ENCODE measurements around the gene HOXB4. TPM values are rescaled to one million over a fixed set of nuclear protein-coding genes. Genes with fewer than 3 reads are reported as not detected.

The HOXB4 gene
- total RNA-seq, 2 experiments from 2014 or later = 5.3 to 6.4 TPM

DNA sequence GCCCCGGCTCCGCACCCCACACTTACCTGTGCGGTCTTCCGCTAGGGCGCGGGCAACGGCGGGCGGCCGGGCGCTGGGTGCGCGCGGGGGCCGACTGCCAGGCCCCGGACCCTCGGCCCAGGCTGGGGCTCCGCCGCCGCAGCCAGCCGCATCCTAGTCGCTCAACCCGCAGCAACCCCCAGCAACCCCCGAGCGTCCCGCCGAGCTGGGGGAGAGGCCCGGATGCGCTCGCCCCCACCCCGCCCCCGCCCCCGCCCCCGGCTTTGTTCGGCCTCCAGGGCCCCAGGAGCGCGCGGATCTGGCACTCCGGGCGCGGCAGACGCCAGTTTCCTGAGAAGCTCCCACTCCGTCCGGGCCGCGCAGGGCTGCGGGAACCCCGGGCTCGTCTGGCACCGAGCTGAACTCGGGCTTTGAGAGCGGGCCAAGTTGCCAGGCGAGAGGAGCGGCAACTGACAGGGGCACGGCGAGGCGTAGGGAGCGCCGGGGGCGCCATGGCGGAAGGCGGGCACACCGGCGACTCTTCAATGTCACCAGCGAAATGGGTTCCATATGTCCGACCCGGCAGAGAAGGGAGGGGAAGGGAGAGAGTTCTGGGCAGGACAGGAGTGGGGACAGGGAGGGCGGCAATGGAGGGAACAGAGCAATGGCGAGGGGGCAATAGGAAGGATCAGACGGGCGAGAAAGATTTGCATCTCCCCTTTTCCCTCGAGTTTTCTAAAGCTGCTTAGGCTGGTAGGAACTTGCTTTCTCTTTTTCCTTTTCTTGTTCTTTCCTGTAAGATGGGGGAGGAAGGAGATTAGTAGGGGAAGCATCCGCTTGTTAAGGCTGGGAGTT lies 13.7 kb downstream of the HOXB4 start:
- H3K27me3 Mint-ChIP-seq = peaks cover 16% of the 10 kb centered on the region
- peaks cover 4% of the 10 kb centered on the region for H3K36me3 Mint-ChIP-seq
- no peak overlapping the region for H3K27ac Mint-ChIP-seq
- no peaks in the 10 kb centered on the region for H3K9me3 Mint-ChIP-seq
- DNase-seq = no peak
- POLR2A ChIA-PET = no interaction called here
- H3K4me1 Mint-ChIP-seq = peaks cover 17% of the 10 kb centered on the region
- H3K4me3 Mint-ChIP-seq = peak overlapping the region; percentile 28
- peak; percentile 15 for ATAC-seq (ENCODE audit: low read depth)

DNA sequence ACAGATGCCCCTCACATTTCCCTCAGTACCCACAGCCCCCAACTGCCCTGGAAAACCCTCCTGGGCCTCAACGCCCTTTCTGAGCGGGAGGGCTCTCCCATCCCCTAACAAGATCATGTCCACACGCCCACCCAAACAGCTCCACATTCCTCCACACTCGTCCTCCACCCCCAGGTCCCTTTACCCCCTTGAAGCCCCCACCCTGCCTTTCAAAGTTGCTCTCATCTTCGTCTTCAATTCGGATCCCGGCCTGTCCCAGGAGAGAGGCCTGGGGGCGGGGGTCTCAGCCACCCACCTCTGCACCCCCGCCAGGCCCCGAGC lies 14.3 kb downstream of the HOXB4 start:
- ATAC-seq (ENCODE audit: low read depth) = no peak
- Mint-ChIP-seq H3K36me3 (peaks cover 2% of the 10 kb centered on the region), H3K27me3 (peaks cover 13% of the 10 kb centered on the region), H3K9me3 (no peaks in the 10 kb centered on the region), H3K4me3 (no peak overlapping the region), H3K27ac (no peak overlapping the region), H3K4me1 (peaks cover 17% of the 10 kb centered on the region)
- POLR2A ChIA-PET = no interaction called here
- no peak for DNase-seq

DNA sequence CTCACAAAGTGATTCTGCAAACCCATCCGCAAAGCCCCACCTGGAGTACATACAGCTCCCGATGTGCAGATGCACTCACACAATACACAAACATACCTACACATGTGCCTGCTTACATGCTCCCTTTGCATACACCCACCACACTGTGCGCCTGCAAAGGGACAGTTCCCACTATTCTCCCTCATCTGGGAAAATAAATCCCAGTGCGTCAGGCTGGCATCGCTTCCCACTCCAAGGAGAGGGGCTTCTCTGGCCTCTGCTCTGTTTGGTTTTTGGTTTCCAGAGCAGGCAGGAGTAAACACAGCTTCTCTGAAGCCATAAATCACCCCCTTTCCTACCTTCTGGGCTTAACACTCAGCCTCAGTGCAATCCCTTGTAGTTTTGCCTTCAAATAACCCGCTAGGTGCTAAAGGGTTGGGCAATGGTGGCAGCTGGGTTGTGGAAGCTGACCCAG lies 14.7 kb downstream of the HOXB4 start:
- peaks cover 14% of the 10 kb centered on the region for H3K4me1 Mint-ChIP-seq
- peaks cover 16% of the 10 kb centered on the region for H3K27me3 Mint-ChIP-seq
- H3K36me3 Mint-ChIP-seq = peaks cover 2% of the 10 kb centered on the region
- POLR2A ChIA-PET = no interaction called here
- no peak for ATAC-seq (ENCODE audit: low read depth)
- DNase-seq = no peak
- no peak overlapping the region for H3K4me3 Mint-ChIP-seq
- no peak overlapping the region for H3K27ac Mint-ChIP-seq
- no peaks in the 10 kb centered on the region for H3K9me3 Mint-ChIP-seq

DNA sequence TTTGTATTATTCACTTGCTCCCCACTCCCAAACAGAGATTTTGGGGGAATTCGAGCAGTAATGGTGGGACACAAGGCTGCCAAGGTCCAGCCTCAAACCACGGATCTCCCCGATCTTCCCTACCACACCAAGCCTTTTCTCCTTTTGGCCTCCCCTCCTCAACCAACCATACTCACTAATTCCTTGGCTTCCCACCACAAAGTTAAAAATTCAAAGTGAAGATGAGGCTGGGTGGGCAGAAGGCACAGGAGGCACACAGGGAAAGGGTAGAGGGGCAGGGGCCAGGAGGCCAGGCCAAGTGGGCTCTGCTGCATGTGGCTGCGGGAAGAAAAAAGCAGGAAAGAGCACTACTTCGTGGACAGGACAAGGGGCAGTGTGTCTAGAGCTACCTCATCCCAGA lies 15.2 kb downstream of the HOXB4 start:
- peaks cover 2% of the 10 kb centered on the region for H3K36me3 Mint-ChIP-seq
- no peak overlapping the region for H3K4me3 Mint-ChIP-seq
- no peak for ATAC-seq (ENCODE audit: low read depth)
- POLR2A ChIA-PET = no interaction called here
- no peaks in the 10 kb centered on the region for H3K9me3 Mint-ChIP-seq
- no peak for DNase-seq
- H3K27ac Mint-ChIP-seq = no peak overlapping the region
- peaks cover 12% of the 10 kb centered on the region for H3K4me1 Mint-ChIP-seq
- H3K27me3 Mint-ChIP-seq = peaks cover 17% of the 10 kb centered on the region

DNA sequence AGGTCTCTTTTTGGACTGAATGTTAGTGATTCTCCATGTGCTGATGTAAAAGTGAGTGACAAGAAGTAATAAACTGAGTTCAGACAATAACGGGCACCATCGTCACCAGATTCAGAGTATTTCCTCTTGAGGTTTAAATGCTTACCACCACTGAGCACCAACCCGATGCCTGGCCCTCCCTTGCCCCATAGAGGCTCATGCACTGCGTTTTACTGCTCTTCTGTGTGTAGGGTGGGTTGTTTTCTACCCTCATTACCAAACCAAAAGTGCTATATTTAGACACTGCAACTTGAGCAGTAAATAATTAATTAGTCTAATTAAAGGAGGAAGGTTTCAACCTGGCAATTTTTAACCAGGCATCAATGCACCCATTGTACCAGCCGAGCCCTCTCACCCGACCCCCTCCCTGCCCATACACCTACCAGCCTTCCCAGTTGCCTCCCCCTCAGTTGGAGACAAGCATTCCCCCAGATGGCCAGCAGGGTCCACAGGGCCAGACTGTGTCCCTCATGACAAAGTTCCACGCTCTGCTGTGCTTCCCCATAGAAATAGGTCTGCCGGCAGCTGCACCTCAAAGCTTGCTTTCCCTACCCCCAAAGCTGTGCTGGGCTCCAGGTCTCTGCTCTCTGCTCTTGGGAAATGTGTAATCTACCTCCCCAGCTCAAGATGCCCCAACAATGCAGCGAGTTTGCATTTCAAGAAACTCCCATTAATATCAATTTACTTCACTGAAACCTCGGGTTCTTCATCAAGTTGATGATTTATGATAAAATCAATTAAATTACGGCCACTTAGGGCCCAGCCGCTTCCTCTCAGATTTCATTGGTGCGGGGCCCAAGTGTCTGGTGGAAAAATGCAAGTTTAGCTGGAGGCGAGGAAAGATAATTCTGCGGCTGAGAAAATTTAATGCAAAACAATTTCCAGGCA lies 16.0 kb downstream of the HOXB4 start:
- H3K9me3 Mint-ChIP-seq = no peaks in the 10 kb centered on the region
- peaks cover 17% of the 10 kb centered on the region for H3K27me3 Mint-ChIP-seq
- POLR2A ChIA-PET = no interaction called here
- peak overlapping the region; percentile 31 for H3K27ac Mint-ChIP-seq
- ATAC-seq (ENCODE audit: low read depth) (peak; percentile 50), DNase-seq (no peak)
- peaks cover 12% of the 10 kb centered on the region for H3K4me1 Mint-ChIP-seq
- H3K4me3 Mint-ChIP-seq = no peak overlapping the region
- peaks cover 2% of the 10 kb centered on the region for H3K36me3 Mint-ChIP-seq

DNA sequence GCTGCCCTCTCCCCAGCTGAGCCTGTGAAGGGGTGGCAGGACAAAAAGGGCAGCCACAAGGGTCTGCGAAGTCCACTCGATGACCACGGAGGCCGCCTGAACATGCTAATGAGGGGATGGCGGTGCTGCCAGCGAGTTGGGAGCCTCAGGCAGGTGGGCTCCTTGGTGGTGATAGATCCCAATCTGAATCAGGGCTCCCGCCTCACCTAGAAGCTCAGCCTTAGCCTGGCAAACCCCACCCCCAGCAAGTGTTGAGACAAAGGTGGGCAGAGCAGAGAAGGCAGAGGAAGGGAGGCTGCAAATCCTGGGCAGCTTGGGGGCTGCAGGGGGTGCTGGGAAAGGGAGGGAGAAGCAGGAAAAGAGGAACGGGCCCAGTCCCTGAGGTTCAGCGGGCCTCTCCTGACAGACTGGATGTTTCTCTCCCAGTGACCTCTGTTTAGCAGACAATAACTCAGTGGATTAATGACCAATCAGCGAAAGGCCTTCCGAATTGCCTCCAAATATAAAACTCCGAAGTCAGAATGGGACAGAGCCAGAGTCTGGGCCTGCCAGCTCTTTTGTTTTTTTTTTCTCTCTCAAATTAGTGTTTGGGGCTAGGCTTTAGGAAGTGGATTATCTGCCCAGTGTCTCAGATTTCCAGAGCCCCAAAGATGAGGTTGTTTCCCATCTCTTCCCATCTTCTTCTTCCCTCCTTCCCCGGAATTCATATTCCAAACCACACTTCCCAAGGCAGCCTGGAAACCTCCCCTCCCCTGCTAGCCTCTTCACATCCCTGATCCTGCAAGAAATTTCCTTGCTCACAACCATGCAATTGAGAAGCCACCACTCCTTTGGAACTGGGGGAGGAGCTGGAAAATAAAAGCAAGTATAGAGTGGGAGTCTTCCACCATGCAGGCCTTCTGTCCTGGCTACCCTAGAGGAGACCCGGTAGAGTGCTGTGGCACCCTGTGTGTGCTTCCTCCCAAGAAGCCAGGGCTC lies 18.0 kb downstream of the HOXB4 start:
- no peak for DNase-seq
- H3K27me3 Mint-ChIP-seq = peaks cover 27% of the 10 kb centered on the region
- no peak overlapping the region for H3K27ac Mint-ChIP-seq
- H3K4me1 Mint-ChIP-seq = peaks cover 23% of the 10 kb centered on the region
- no peak overlapping the region for H3K4me3 Mint-ChIP-seq
- ATAC-seq (ENCODE audit: low read depth) = no peak
- H3K9me3 Mint-ChIP-seq = no peaks in the 10 kb centered on the region
- POLR2A ChIA-PET = no interaction called here
- peaks cover 2% of the 10 kb centered on the region for H3K36me3 Mint-ChIP-seq

DNA sequence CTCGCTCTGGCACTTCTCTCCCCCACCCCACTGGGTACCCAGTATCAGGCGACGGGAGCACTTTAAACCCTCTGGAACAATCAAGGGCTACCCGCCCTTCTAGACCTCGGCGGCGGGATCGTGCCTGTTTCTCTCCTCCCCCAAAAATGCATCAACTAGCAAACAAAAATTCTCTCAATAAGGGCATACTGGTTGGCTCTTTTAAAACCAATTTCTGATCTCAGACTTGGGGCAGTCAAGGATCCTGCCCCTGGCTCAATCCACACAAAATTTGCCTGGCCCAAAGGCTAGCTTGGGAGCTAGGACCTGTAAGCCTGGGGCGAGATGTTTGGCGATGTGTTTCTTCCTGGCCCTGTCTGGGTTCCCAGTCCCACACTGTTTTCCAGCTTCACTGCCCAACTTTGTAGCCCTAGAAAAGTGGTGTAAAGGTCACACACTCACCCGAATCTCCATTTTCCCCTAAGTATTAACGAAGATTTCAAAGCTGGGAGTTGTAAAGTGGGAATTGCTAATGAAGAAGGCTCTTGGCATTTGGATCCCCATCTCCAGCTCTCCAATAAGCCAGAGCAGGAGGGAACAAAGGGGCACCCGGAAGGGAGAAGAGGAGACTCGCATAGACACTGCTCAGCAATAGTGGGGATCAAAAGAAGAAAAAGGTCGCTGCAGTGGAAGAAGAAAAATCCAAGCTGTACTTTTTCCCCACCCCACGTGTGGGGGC lies 18.9 kb downstream of the HOXB4 start:
- H3K27ac Mint-ChIP-seq = no peak overlapping the region
- H3K36me3 Mint-ChIP-seq = peaks cover 2% of the 10 kb centered on the region
- POLR2A ChIA-PET = no interaction called here
- peaks cover 25% of the 10 kb centered on the region for H3K4me1 Mint-ChIP-seq
- H3K9me3 Mint-ChIP-seq = no peaks in the 10 kb centered on the region
- ATAC-seq (ENCODE audit: low read depth) (no peak), DNase-seq (no peak)
- no peak overlapping the region for H3K4me3 Mint-ChIP-seq
- peaks cover 27% of the 10 kb centered on the region for H3K27me3 Mint-ChIP-seq

DNA sequence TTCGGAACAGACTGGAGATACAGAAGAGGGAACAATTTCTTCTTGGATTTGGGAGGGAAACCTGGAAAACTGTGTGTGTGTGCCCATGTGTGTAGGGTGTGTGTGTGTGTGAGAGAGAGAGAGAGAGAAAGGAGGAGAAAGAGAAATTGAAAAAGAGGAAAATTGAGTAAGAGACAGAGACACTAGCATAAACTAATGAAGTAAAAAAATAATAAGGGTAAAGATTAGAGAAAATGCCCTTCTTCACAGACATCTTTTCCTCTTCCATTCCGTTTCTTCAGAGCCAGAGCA lies 19.4 kb downstream of the HOXB4 start:
- Mint-ChIP-seq H3K27me3 (peaks cover 25% of the 10 kb centered on the region), H3K27ac (no peak overlapping the region), H3K4me1 (peaks cover 25% of the 10 kb centered on the region), H3K4me3 (no peak overlapping the region), H3K36me3 (peaks cover 2% of the 10 kb centered on the region), H3K9me3 (no peaks in the 10 kb centered on the region)
- POLR2A ChIA-PET = no interaction called here
- no peak for ATAC-seq (ENCODE audit: low read depth)
- no peak for DNase-seq

DNA sequence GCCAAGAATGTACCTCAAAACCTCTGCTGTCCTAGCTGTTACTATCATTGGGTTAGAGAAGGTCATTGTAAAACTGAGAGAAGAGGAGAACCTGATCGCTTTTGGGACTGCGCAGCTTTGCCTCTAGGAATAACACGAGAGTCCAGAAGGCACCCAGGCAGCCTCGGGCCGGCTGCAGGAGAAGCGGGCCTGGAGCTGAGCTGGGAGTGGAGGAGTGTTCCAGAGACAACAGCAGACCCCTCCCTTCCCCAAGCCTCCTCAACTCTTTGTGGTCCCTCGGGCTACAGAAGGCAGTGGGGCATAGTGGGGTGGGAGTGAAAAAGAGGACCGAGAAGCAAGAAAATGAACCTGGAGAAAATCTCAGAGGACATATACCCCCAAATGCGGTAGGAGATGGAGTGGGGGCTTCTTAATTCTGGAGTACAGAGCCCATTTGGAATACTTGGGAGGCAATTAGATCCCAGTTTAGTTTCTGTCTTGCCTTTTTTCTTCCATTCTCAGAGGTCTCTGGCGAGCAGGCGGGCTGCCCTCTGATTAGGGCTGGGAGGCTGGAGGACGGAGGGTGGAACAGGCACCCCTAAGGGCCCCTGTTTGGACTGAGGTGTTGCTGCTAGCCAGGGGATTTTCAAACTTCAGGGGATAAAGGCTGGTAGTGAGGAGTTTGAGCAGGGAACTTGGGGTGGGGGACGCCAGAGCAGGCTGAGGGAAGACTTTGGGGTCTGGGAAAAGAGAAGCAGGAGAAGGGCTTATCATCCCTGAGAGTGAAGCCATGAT lies 19.9 kb downstream of the HOXB4 start:
- Mint-ChIP-seq H3K4me1 (peaks cover 25% of the 10 kb centered on the region), H3K9me3 (no peaks in the 10 kb centered on the region), H3K27ac (no peak overlapping the region), H3K27me3 (peaks cover 21% of the 10 kb centered on the region), H3K4me3 (no peak overlapping the region), H3K36me3 (peaks cover 4% of the 10 kb centered on the region)
- DNase-seq (no peak), ATAC-seq (ENCODE audit: low read depth) (no peak)
- POLR2A ChIA-PET = no interaction called here

DNA sequence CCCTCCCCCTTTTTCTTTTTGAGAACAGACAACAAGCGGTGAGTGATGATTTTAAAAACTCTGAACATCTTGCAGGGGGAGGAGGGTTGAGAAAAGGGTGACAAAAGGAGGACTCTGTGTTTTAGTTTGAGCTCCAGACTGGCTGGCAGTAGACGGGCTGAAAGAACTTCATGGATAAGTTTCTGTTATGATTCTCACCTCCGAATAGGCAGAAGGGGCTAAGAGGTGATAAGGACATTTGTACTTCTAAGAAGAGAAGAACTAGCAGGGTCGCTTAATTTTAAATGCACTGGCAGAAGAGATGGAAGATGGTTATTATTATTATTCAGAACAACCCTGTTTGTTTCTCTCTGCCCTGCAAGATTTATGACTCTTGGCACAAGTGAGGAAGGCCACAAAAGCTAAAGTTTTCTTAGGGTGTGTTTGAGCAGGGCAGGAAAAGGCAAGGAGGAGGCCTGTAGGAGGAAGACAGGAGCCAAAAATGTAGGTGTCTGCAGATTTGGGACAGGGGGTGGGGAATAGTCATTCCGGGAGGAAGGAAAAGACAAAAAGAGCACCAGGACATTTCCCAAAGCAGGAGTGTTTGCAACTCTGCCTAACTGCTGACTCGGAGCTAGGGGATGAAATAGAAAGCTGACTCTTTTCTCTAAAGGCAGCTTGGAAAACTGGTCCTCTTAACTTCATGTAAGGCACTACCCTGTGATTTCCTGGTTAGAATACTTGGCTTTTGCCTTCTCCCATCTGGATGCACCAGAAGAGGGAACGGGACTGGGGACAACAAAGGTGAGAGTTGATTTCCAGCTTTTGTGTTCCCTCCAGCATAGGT lies 21.4 kb downstream of the HOXB4 start:
- H3K27me3 Mint-ChIP-seq = peaks cover 17% of the 10 kb centered on the region
- no peak overlapping the region for H3K4me3 Mint-ChIP-seq
- no peak for DNase-seq
- POLR2A ChIA-PET = no interaction called here
- H3K27ac Mint-ChIP-seq = no peak overlapping the region
- ATAC-seq (ENCODE audit: low read depth) = no peak
- peaks cover 5% of the 10 kb centered on the region for H3K36me3 Mint-ChIP-seq
- H3K9me3 Mint-ChIP-seq = no peaks in the 10 kb centered on the region
- peaks cover 20% of the 10 kb centered on the region for H3K4me1 Mint-ChIP-seq

DNA sequence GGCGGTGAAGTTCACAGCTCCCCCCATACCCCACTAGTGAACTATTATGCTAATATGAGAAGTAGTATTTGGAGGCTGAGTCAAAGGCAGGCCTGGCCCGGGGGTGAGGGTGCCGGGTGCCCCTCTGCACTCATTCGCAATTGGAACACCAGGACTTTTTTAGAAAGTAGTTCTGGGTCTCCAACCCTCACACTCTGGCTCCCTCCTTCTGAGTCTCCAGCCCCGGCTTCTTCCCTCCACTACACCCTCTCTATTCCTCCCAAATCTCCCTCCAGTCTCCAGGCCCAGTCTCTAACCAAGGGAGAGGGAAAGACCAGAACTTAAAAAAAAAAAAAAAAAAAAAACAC lies 21.9 kb downstream of the HOXB4 start:
- no peak for ATAC-seq (ENCODE audit: low read depth)
- Mint-ChIP-seq H3K4me1 (peaks cover 14% of the 10 kb centered on the region), H3K36me3 (peaks cover 5% of the 10 kb centered on the region), H3K9me3 (no peaks in the 10 kb centered on the region), H3K27ac (no peak overlapping the region), H3K27me3 (peaks cover 17% of the 10 kb centered on the region), H3K4me3 (no peak overlapping the region)
- POLR2A ChIA-PET = interaction anchor here (1.2 kb wide), 1 partner anchor 50 kb away, joined by 3 read pairs; no protein-coding TSS in a partner anchor
- no peak for DNase-seq

Measured in activated naive CD8-positive, alpha-beta T cell treated with anti-CD3 and anti-CD28 coated beads, Interleukin-2, amount 10 ng/mL, durations not matched to agents 7 days and 5 days (primary cell).